Measurements from ENCODE around the gene S100A7A.

S100A7A gene

GRCh38 chr1:153415850-153416570 lies at the start of gene S100A7A:
Gene S100A7A, plus strand, starts transcription at chr1:153416520. Its CDS starts 1,563 bp downstream, at chr1:153418083.
- TF ChIP-seq SP1 (IDR thresholded peaks at IDR 0.05) = no peak
- TF ChIP-seq SUZ12 (IDR thresholded peaks at IDR 0.05) = no peak
- TF ChIP-seq HDGF (IDR thresholded peaks at IDR 0.05; ENCODE audit: borderline replicate concordance) = no peak
- no peak for TF ChIP-seq ZNF384 (IDR thresholded peaks at IDR 0.05)
- TF ChIP-seq FOXM1 (IDR thresholded peaks at IDR 0.05; ENCODE audit: borderline replicate concordance) = no peak
- no peak for TF ChIP-seq FOXA1 (IDR thresholded peaks at IDR 0.05)
- TF ChIP-seq ARNT (IDR thresholded peaks at IDR 0.05) = no peak
- TF ChIP-seq LEF1 (IDR thresholded peaks at IDR 0.05; ENCODE audit: borderline replicate concordance) = no peak
- no peak for TF ChIP-seq CTBP1 (IDR thresholded peaks at IDR 0.05; ENCODE audit: borderline replicate concordance)
- TF ChIP-seq TARDBP (IDR thresholded peaks at IDR 0.05) = no peak
- no peak for TF ChIP-seq NFRKB (IDR thresholded peaks at IDR 0.05)
- TF ChIP-seq FOXK2 (IDR thresholded peaks at IDR 0.05) = no peak
- no peak for TF ChIP-seq ELF4 (IDR thresholded peaks at IDR 0.05)
- no peak for TF ChIP-seq L3MBTL2 (conservative IDR thresholded peaks at IDR 0.05)
- no peak for TF ChIP-seq BHLHE40 (IDR thresholded peaks at IDR 0.05; ENCODE audit: borderline replicate concordance)
- TF ChIP-seq, protein P1, sequence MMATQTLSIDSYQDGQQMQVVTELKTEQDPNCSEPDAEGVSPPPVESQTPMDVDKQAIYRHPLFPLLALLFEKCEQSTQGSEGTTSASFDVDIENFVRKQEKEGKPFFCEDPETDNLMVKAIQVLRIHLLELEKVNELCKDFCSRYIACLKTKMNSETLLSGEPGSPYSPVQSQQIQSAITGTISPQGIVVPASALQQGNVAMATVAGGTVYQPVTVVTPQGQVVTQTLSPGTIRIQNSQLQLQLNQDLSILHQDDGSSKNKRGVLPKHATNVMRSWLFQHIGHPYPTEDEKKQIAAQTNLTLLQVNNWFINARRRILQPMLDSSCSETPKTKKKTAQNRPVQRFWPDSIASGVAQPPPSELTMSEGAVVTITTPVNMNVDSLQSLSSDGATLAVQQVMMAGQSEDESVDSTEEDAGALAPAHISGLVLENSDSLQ (IDR thresholded peaks at IDR 0.05) = no peak
- ChIA-PET POLR2A (no interaction called here), CTCF (no interaction called here)
- DNase-seq (ENCODE audit: extremely low spot score) = no peak

DNA sequence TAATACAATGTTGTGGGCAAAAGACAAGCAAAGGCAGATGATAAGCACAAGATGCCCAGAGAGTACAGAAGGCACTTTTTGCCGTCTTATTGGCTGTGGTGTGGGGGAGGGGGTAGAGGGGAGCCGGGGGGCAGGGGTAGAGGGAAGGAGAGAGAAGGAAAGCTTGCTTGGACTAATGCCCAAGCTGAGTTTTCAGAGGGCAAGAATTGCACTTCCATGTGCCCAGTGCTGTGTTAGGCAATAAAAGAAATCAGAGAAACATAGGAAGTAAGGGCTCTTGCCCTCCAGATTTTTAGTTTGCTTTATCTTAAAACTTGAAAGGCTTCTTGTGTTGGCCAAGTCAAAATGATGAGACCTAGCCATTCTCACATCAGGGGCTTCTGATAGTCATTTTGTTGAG lies 49.2 kb upstream of the S100A7A start:
- POLR2A ChIA-PET = no interaction called here
- DNase-seq (ENCODE audit: extremely low spot score) = no peak
- TF ChIP-seq L3MBTL2 (conservative IDR thresholded peaks at IDR 0.05) (no peak), ZNF384 (IDR thresholded peaks at IDR 0.05) (no peak), ELF4 (IDR thresholded peaks at IDR 0.05) (no peak)
- CTCF ChIA-PET = no interaction called here

- CTCF ChIA-PET = no interaction called here
- POLR2A ChIA-PET = no interaction called here
Observed at GRCh38 chr1:153368495-153368894, 47.8 kb upstream of the S100A7A start.

GRCh38 chr1:153370146-153370545 lies 46.2 kb upstream of the S100A7A start:
- POLR2A ChIA-PET = no interaction called here

More at GRCh38 chr1:153368495-153368894, 47.8 kb upstream of the S100A7A start:
- no peak for DNase-seq (ENCODE audit: extremely low spot score)
- TF ChIP-seq SUZ12 (IDR thresholded peaks at IDR 0.05) (no peak), NFRKB (IDR thresholded peaks at IDR 0.05) (no peak), FOXA1 (IDR thresholded peaks at IDR 0.05) (no peak), TARDBP (IDR thresholded peaks at IDR 0.05) (no peak), ARNT (IDR thresholded peaks at IDR 0.05) (no peak), HDGF (IDR thresholded peaks at IDR 0.05; ENCODE audit: borderline replicate concordance) (no peak), FOXM1 (IDR thresholded peaks at IDR 0.05; ENCODE audit: borderline replicate concordance) (no peak), ELF4 (IDR thresholded peaks at IDR 0.05) (no peak), SP1 (IDR thresholded peaks at IDR 0.05) (no peak), L3MBTL2 (conservative IDR thresholded peaks at IDR 0.05) (no peak), LEF1 (IDR thresholded peaks at IDR 0.05; ENCODE audit: borderline replicate concordance) (no peak), FOXK2 (IDR thresholded peaks at IDR 0.05) (no peak)
- TF ChIP-seq, protein P1 (IDR thresholded peaks at IDR 0.05) = no peak

DNA sequence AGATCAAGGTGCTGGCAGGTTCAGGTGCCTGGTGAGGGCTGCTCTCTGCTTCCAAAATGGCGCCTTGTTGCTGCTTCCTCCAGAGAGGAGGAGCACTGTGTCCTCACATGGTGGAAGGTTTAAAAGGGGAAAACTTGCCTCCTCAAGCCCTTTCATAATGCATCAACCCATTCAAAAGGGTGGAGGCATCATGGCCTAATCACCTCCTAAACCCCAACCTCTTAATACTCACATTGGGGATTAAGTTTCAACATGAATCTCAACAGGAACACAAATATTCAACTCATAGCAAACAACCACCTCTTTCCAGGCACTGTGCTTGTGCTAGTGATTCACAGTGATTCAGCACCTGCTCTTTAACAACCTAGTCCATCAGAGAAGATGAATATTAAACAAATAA lies 45.1 kb upstream of the S100A7A start:
- ChIA-PET POLR2A (no interaction called here), CTCF (no interaction called here)
- DNase-seq (ENCODE audit: extremely low spot score) = no peak
- TF ChIP-seq FOXA1 (IDR thresholded peaks at IDR 0.05) = no peak
- TF ChIP-seq FOXM1 (IDR thresholded peaks at IDR 0.05; ENCODE audit: borderline replicate concordance) = no peak
- no peak for TF ChIP-seq BHLHE40 (IDR thresholded peaks at IDR 0.05; ENCODE audit: borderline replicate concordance)
- TF ChIP-seq NFRKB (IDR thresholded peaks at IDR 0.05) = no peak
- TF ChIP-seq HDGF (IDR thresholded peaks at IDR 0.05; ENCODE audit: borderline replicate concordance) = no peak
- no peak for TF ChIP-seq ELF4 (IDR thresholded peaks at IDR 0.05)
- no peak for TF ChIP-seq L3MBTL2 (conservative IDR thresholded peaks at IDR 0.05)
- TF ChIP-seq CTBP1 (IDR thresholded peaks at IDR 0.05; ENCODE audit: borderline replicate concordance) = no peak
- no peak for TF ChIP-seq SP1 (IDR thresholded peaks at IDR 0.05)
- TF ChIP-seq, protein P1 (IDR thresholded peaks at IDR 0.05) = no peak

More at GRCh38 chr1:153370146-153370545, 46.2 kb upstream of the S100A7A start:
- no peak for DNase-seq (ENCODE audit: extremely low spot score)
- CTCF ChIA-PET = no interaction called here
- TF ChIP-seq ARNT (IDR thresholded peaks at IDR 0.05) = no peak
- no peak for TF ChIP-seq ELF4 (IDR thresholded peaks at IDR 0.05)
- TF ChIP-seq CTBP1 (IDR thresholded peaks at IDR 0.05; ENCODE audit: borderline replicate concordance) = no peak
- TF ChIP-seq ZNF384 (IDR thresholded peaks at IDR 0.05) = no peak
- no peak for TF ChIP-seq SP1 (IDR thresholded peaks at IDR 0.05)
- TF ChIP-seq TARDBP (IDR thresholded peaks at IDR 0.05) = no peak
- TF ChIP-seq, protein P1 (IDR thresholded peaks at IDR 0.05) = no peak
- no peak for TF ChIP-seq HDGF (IDR thresholded peaks at IDR 0.05; ENCODE audit: borderline replicate concordance)
- no peak for TF ChIP-seq FOXA1 (IDR thresholded peaks at IDR 0.05)
- no peak for TF ChIP-seq BHLHE40 (IDR thresholded peaks at IDR 0.05; ENCODE audit: borderline replicate concordance)
- no peak for TF ChIP-seq L3MBTL2 (conservative IDR thresholded peaks at IDR 0.05)
- no peak for TF ChIP-seq FOXM1 (IDR thresholded peaks at IDR 0.05; ENCODE audit: borderline replicate concordance)

All from HEK293T (cell line).